ENCODE results near the gene KRTAP12-2. TPM values are rescaled to one million over a fixed set of nuclear protein-coding genes. Genes with fewer than 3 reads are reported as not detected.

KRTAP12-2 gene
- total and polyA plus RNA-seq, 10 of the 15 experiments (the other 5 are each of a cell fraction or from before 2014, with no cell fraction given) = not detected

DNA sequence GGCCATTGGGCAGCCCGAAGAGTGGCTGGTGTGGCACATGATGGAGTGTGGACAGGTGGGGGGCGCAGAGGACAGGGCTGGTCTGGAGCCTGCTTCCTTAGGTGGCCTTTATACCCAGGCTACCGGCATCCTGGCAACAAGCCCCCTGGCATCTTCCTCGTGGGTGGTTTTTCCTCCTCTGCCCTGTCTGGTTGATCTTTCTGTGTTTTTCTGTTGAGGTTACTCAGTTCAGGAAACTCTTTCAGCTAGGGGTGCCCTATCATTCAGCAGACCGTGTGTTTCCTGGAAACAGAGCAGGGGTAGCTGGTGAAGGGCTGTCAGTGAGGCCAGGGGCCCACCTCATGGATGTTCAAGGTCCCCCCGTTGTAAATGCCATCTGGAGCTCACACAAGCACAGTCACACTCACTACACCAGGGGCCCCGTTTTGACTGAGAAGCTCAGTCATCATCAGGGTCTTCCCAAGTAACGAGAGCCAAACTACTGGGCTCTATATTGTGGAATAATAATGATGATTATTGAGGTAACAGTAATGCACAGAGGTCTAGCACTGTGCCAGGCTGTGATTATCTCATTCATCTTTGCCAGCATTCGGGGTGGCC is 12.1 kb downstream of the KRTAP12-2 start, which contains the start of gene KRTAP12-4:
Gene KRTAP12-4 (minus strand): TSS at position 84 of the 600 bp plus-strand sequence. CDS start 45 bp downstream, at position 39.
- ChIA-PET CTCF (no interaction called here), RAD21 (ENCODE audit: unreplicated experiment) (interaction anchor here (0.6 kb wide), 1 partner anchor 31 kb away, joined by 3 read pairs; no protein-coding TSS in a partner anchor), POLR2A (no interaction called here), SMC1A (ENCODE audit: uncharacterized antibody, unreplicated experiment) (no interaction called here)
- no peaks in the 10 kb centered on the region for H3K27me3 ChIP-seq (replicated peaks in 1 of 2; ENCODE audit: control insufficient read depth in 2 of 2, insufficient read depth in 2 of 2, low read length in 1 of 2)
- no peak for ATAC-seq
- H3K27ac ChIP-seq (ENCODE audit: control insufficient read depth, insufficient read depth) = no peak within 1 kb of the TSS
- H2AFZ ChIP-seq (ENCODE audit: control insufficient read depth, low read depth, low read length) = no peak within 1 kb of the TSS
- in situ Hi-C loops (cut with MboI) (no loop called here), intact Hi-C loops (cut with micrococcal nuclease; ENCODE audit: unreplicated experiment) (no loop called here)
- no peak for FAIRE-seq
- BruUV-seq (replicated peaks) = no TSS peak
- TF ChIP-seq BRCA1 (IDR thresholded peaks at IDR 0.05; ENCODE audit: low read depth, low read length) (no peak), ATF3 (IDR thresholded peaks at IDR 0.05; ENCODE audit: borderline replicate concordance, extremely low read depth, low read depth, low read length) (no peak), NR2F1 (conservative IDR thresholded peaks at IDR 0.05) (no peak), MXI1 (IDR thresholded peaks at IDR 0.05; ENCODE audit: low read depth, low read length) (no peak), SMARCA5 (IDR thresholded peaks at IDR 0.05) (no peak), ZBED1 (IDR thresholded peaks at IDR 0.05; ENCODE audit: borderline replicate concordance) (no peak), USF2 (IDR thresholded peaks at IDR 0.05; ENCODE audit: borderline replicate concordance, low read depth, low read length) (no peak)
- TF ChIP-seq, protein P1, sequence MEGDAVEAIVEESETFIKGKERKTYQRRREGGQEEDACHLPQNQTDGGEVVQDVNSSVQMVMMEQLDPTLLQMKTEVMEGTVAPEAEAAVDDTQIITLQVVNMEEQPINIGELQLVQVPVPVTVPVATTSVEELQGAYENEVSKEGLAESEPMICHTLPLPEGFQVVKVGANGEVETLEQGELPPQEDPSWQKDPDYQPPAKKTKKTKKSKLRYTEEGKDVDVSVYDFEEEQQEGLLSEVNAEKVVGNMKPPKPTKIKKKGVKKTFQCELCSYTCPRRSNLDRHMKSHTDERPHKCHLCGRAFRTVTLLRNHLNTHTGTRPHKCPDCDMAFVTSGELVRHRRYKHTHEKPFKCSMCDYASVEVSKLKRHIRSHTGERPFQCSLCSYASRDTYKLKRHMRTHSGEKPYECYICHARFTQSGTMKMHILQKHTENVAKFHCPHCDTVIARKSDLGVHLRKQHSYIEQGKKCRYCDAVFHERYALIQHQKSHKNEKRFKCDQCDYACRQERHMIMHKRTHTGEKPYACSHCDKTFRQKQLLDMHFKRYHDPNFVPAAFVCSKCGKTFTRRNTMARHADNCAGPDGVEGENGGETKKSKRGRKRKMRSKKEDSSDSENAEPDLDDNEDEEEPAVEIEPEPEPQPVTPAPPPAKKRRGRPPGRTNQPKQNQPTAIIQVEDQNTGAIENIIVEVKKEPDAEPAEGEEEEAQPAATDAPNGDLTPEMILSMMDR (IDR thresholded peaks at IDR 0.05 in 2 of 3, conservative IDR thresholded peaks at IDR 0.05 in 1 of 3; ENCODE audit: control insufficient read depth in 2 of 3, extremely low read depth in 1 of 3, insufficient read depth in 1 of 3, low read depth in 3 of 3, low read length in 3 of 3) = no peak
- 25% methylated on average over 9 of the region's 9 CpGs for WGBS (ENCODE audit: insufficient coverage, insufficient replicate concordance, low lambda C conversion rate, missing lambda C conversion rate)
- H3K9me3 ChIP-seq (replicated peaks; ENCODE audit: control insufficient read depth, insufficient read depth, low read length) = peaks cover 2% of the 10 kb centered on the region; the same call in 1 of the 3 replicates
- H3K4me2 ChIP-seq (ENCODE audit: control insufficient read depth, insufficient read depth) = no peak within 1 kb of the TSS
- H3K4me3 ChIP-seq = no peak within 1 kb of the TSS
- H3K9ac ChIP-seq (ENCODE audit: control insufficient read depth, insufficient read depth, low read length) = no peak within 1 kb of the TSS
- no peaks in the 10 kb centered on the region for H3K4me1 ChIP-seq (ENCODE audit: control insufficient read depth, insufficient read depth, low read length)
- no peaks in the 10 kb centered on the region for H3K79me2 ChIP-seq (ENCODE audit: control insufficient read depth, insufficient read depth, low read length)
- no peak for DNase-seq (ENCODE audit: low read depth, low spot score)
- H3K36me3 ChIP-seq (ENCODE audit: control insufficient read depth in 2 of 2, insufficient read depth in 2 of 2, low read length in 1 of 2) = no peaks in the 10 kb centered on the region
- H4K20me1 ChIP-seq (ENCODE audit: control insufficient read depth, insufficient read depth) = no peaks in the 10 kb centered on the region
